GM12865 (cell line): ENCODE results near the gene COL27A1.

ENCODE experiments used
- DNase-seq: peaks from one replicate; pipeline ENCODE4 v3.0.0; 2010; ENCODE audit warnings: low read depth
- H3K4me3 ChIP-seq: 2 replicates; pipeline ENCODE4 v1.5.1; 2011; ENCODE audit warnings: mild to moderate bottlenecking, low read depth, low read length, control low read depth
- CTCF ChIP-seq: IDR thresholded peaks from 2 replicates; pipeline ENCODE4 v1.5.1; 2011; ENCODE audit warnings: low read length, control low read depth, low read depth, inconsistent platforms; ENCODE audit not compliant: insufficient read depth; ENCODE audit errors: missing control alignments

COL27A1 gene

GRCh38 chr9:114131808-114132549 lies 23.4 kb upstream of the COL27A1 start:
- H3K4me3 ChIP-seq, result no peak overlapping the region
- DNase-seq, result no peak
- no peak for TF ChIP-seq CTCF

- no peak overlapping the region for H3K4me3 ChIP-seq
- TF ChIP-seq CTCF, result no peak
Measured at GRCh38 chr9:114132550-114132918, 22.8 kb upstream of the COL27A1 start.

GRCh38 chr9:114134827-114135396 lies 20.4 kb upstream of the COL27A1 start:
- no peak for TF ChIP-seq CTCF
- no peak overlapping the region for H3K4me3 ChIP-seq
- no peak for DNase-seq

More at GRCh38 chr9:114132550-114132918, 22.8 kb upstream of the COL27A1 start:
- no peak for DNase-seq

- no peak for DNase-seq
- H3K4me3 ChIP-seq, result no peak overlapping the region
- no peak for TF ChIP-seq CTCF
Measured at GRCh38 chr9:114137831-114138230, 17.5 kb upstream of the COL27A1 start.

- H3K4me3 ChIP-seq, result no peak overlapping the region
- no peak for TF ChIP-seq CTCF
- DNase-seq, result no peak
Measured at GRCh38 chr9:114138552-114138971, 16.8 kb upstream of the COL27A1 start.

- TF ChIP-seq CTCF, result no peak
- DNase-seq, result no peak
- no peak overlapping the region for H3K4me3 ChIP-seq
Measured at GRCh38 chr9:114139071-114139470, 16.3 kb upstream of the COL27A1 start.

- DNase-seq, result no peak
- no peak for TF ChIP-seq CTCF
- no peak overlapping the region for H3K4me3 ChIP-seq
Measured at GRCh38 chr9:114140401-114140800, 14.9 kb upstream of the COL27A1 start.
